ENCODE results near the gene SDK2.

DNA sequence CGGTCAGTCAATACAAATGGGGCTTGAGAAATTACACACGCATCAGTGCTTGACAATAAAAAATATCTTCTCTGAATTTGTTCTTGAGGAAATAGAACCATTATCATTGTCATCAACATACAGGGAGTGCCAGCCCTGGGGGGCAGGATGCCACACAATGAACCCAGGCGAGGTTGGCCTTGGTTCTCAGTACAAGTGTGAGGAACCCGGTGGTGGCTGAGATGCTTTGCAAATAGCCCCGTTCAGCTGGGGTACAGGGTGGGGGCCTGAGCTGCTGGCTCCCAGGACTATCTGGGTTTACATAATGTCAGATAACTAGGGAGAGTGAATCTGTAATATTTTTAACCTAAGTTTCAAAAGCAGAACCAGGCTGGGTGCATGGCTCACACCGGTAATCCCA, 219.7 kb downstream of the SDK2 start:
- TF ChIP-seq, protein P1, sequence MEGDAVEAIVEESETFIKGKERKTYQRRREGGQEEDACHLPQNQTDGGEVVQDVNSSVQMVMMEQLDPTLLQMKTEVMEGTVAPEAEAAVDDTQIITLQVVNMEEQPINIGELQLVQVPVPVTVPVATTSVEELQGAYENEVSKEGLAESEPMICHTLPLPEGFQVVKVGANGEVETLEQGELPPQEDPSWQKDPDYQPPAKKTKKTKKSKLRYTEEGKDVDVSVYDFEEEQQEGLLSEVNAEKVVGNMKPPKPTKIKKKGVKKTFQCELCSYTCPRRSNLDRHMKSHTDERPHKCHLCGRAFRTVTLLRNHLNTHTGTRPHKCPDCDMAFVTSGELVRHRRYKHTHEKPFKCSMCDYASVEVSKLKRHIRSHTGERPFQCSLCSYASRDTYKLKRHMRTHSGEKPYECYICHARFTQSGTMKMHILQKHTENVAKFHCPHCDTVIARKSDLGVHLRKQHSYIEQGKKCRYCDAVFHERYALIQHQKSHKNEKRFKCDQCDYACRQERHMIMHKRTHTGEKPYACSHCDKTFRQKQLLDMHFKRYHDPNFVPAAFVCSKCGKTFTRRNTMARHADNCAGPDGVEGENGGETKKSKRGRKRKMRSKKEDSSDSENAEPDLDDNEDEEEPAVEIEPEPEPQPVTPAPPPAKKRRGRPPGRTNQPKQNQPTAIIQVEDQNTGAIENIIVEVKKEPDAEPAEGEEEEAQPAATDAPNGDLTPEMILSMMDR (conservative IDR thresholded peaks at IDR 0.05 in 1 of 2, IDR thresholded peaks at IDR 0.05 in 1 of 2; ENCODE audit: extremely low read depth in 1 of 2, insufficient read depth in 1 of 2, low read depth in 1 of 2, low read length in 2 of 2) = no peak
- no peak for TF ChIP-seq EZH2 (IDR thresholded peaks at IDR 0.05; ENCODE audit: borderline replicate concordance, low read length)
